PC-9 (cell line): ENCODE results near the gene EIF4E.

ENCODE experiments used
- EZH2 ChIP-seq: fragments of 200-600 bp; sonication (generic); IDR thresholded peaks from 2 replicates; pipeline ENCODE4 v1.8.0; 2017; ENCODE audit warnings: antibody characterized with exemption, low read depth
- TF ChIP-seq, protein P1 (sequence below): fragments of 200-600 bp; sonication (generic); conservative IDR thresholded peaks from 2 replicates; pipeline ENCODE4 v1.6.1; 2017; ENCODE audit warnings: mixed run types, antibody characterized with exemption, mild to moderate bottlenecking, moderate library complexity

DNA sequence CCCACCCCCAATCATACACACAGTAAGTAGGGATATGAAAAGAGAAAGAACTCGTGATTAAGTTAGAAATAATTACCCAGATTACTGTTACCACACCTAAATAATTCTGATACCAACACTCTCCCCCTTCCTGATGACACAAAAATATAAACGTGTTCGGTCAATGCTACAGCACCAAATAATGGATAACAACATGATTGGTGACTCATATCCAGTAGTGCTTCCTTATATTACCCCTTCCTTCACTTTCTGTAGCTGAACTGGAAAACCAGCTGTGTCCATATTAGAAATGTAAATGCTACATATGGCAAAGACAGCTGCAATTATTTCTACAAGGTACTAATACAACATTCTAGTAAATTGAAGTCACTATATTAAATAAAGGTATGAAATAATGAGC lies 20.8 kb downstream of the EIF4E start:
- TF ChIP-seq, protein P1, sequence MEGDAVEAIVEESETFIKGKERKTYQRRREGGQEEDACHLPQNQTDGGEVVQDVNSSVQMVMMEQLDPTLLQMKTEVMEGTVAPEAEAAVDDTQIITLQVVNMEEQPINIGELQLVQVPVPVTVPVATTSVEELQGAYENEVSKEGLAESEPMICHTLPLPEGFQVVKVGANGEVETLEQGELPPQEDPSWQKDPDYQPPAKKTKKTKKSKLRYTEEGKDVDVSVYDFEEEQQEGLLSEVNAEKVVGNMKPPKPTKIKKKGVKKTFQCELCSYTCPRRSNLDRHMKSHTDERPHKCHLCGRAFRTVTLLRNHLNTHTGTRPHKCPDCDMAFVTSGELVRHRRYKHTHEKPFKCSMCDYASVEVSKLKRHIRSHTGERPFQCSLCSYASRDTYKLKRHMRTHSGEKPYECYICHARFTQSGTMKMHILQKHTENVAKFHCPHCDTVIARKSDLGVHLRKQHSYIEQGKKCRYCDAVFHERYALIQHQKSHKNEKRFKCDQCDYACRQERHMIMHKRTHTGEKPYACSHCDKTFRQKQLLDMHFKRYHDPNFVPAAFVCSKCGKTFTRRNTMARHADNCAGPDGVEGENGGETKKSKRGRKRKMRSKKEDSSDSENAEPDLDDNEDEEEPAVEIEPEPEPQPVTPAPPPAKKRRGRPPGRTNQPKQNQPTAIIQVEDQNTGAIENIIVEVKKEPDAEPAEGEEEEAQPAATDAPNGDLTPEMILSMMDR = no peak
- no peak for TF ChIP-seq EZH2
